GM18951 (cell line): ENCODE measurements around the gene KCNJ12.

ENCODE experiments used
- POLR2A ChIP-seq: IDR thresholded peaks from 4 replicates; pipeline ENCODE4 v1.6.1; 2011; ENCODE audit warnings: mild to moderate bottlenecking; ENCODE audit not compliant: insufficient read length, insufficient read depth; ENCODE audit errors: extremely low read depth
- in situ Hi-C: fragments of 300-500 bp; cut with MboI; formaldehyde crosslinking; loops from one replicate; pipeline ENCODE4 v1.12.0; 2022; ENCODE audit warnings: low sequenced_read_pairs, mixed read lengths, inconsistent platforms; ENCODE audit not compliant: unreplicated experiment

KCNJ12 gene

GRCh38 chr17:21377705-21378396 is 1.7 kb downstream of the KCNJ12 start:
- in situ Hi-C loops, result no loop called here
- no peak for TF ChIP-seq POLR2A

DNA sequence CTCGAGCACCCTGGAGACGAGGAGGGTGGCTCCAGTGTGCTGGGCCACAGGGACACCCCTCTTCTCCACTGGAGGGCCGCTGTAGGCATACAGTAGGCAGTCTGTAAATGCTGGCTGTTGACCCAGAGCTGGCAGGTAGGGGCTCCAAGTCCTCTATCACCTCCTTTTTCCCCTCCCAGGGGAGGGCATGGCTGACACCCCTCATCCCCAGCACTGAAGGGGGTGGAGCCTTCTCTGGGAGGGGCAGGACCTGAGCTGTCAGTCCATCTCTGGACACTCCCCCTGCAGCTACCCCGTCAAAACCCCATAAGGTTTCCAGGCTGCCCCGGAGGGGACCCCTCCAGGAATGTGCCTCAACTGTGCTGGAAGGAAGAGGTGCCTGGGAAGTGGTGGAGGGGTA is 2.4 kb downstream of the KCNJ12 start:
- in situ Hi-C loops, result no loop called here
- TF ChIP-seq POLR2A, result no peak

GRCh38 chr17:21379080-21379711 is 3.0 kb downstream of the KCNJ12 start:
- in situ Hi-C loops, result no loop called here
- no peak for TF ChIP-seq POLR2A

DNA sequence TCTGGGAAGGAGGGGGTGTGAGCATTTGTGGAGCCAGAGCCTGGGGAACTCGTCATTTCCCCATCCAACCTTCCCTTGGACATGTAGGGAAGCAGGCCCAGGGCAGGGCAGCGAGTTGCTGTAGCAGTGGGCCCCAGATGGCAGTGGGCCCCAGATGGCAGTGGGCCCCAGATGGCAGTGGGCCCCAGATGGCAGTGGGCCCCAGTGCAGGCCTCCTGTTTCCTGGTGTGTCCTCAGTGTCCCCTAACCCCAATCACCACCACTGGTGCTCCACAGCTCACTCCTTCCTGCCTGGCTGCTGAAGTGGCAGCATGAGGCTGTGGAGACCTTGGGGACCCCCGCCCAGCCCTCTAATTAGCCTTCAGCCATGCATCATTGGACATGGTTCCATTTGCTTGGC is 4.5 kb downstream of the KCNJ12 start:
- in situ Hi-C loops, result no loop called here

DNA sequence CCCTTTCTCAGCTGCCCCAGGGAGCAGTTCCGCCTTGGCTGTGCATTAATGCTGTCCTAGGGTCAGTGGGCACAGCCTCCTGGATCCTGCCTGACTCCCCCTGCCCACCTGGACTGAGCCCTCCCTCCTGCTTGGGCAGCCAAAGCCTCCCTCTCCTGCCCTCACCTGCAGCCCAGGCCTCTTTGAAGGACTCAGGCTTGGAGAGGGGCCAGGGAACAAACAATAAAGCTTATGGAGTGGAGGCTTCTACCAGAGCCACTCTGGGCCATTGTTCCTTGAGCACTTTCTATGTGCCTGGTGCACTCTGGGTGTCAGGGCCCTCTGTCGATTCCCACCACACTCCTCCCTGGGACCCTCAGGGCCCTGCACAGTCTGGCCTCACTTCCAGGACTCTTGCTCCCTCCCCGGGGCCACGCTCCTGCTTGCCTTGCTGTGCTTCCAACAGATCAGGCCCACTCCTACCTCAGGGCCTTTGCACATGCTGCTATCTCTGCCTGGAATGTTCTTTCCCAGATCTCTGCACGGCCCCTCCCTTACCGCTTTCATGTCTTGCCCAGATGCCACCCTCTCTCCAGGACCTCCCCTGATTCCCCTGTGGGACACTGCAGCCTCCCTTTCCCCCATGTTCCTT is 5.0 kb downstream of the KCNJ12 start:
- TF ChIP-seq POLR2A, result no peak
- in situ Hi-C loops, result no loop called here

More for the DNA sequence above, 4.5 kb downstream of the KCNJ12 start:
- no peak for TF ChIP-seq POLR2A

GRCh38 chr17:21382560-21383495 is 6.7 kb downstream of the KCNJ12 start:
- no peak for TF ChIP-seq POLR2A
- in situ Hi-C loops, result no loop called here

DNA sequence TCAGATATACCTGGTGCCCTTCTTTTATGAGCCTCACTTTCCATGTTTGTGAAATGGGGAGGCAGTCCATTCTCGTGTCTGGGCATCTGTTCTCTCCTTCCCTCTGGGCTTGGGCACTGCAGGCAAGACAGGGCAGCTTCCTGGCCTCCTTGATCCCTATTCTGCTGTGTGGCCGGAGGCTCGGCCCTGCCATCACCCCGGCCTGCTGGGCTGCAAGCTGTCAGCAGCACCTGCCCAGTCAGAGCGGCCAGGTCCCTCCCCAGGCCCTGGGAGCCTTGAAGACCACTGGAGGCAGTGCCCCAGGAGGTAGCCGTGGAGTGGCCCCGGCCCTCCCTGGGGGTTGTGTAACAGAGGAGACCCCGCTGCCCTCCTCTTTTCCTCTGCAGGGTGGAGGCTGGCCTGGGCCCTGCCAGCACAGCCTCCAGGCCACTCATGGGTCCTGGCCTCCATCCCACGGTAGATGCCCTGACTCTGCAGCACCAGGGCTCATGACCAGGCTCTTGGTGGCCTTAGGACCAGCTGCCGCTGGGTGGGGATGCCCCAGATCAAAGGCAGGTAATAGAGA is 9.2 kb downstream of the KCNJ12 start:
- in situ Hi-C loops, result no loop called here

GRCh38 chr17:21387616-21388015 is 11.5 kb downstream of the KCNJ12 start:
- TF ChIP-seq POLR2A, result no peak
- in situ Hi-C loops, result no loop called here

More for the DNA sequence above, 9.2 kb downstream of the KCNJ12 start:
- TF ChIP-seq POLR2A, result no peak

DNA sequence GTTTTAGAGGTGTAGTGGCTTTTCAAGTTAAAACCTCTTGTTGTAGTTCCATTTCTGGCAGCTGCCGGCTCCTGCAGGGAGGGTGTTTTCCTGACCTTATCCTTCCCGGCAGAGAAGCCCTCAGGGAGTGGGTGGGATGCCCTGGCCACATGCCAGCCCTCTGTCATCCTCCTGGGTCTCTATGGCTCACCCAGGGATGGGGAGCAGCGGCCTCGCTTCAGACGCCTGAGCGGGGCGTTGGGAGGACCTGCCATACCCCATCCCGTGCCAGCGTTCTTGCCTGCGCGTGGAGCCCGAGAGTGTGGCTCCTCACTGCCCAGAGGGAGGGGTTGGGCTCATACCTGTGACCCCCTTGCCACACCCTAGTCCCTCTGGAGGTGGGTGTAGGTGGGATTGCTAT is 11.9 kb downstream of the KCNJ12 start:
- in situ Hi-C loops, result no loop called here
- TF ChIP-seq POLR2A, result no peak

- TF ChIP-seq POLR2A, result no peak
- in situ Hi-C loops, result no loop called here
These were observed 12.8 kb downstream of the KCNJ12 start for GRCh38 chr17:21388944-21389343.

GRCh38 chr17:21389394-21389793 is 13.2 kb downstream of the KCNJ12 start:
- in situ Hi-C loops, result no loop called here
- TF ChIP-seq POLR2A, result no peak

- TF ChIP-seq POLR2A, result no peak
- in situ Hi-C loops, result no loop called here
These were observed 14.1 kb downstream of the KCNJ12 start for GRCh38 chr17:21390294-21390693.

- in situ Hi-C loops, result no loop called here
- TF ChIP-seq POLR2A, result no peak
These were observed 16.1 kb downstream of the KCNJ12 start for GRCh38 chr17:21392266-21392665.
